Stimulated activated memory B cell treated with anti-CD40 and anti-IgM and Interleukin-4, amounts not matched to agents 10 μg/mL and 1 μg/mL and 100 μg/mL, for 72 hours (primary cell): ENCODE data around the gene LYVE1.
A peak's percentile ranks its signal among the peaks of the same experiment; 100 is the strongest.

Experiments used
- ATAC-seq: fragments of 150-1000 bp; cut with Tn5 transposase; 2 replicates; pipeline ENCODE4 v1.10.0; 2021
- H3K27ac Mint-ChIP-seq: one replicate; pipeline ENCODE4 v1.8.0; 2022; ENCODE audit warnings: mild to moderate bottlenecking, mixed read lengths
- H3K27me3 Mint-ChIP-seq: one replicate; pipeline ENCODE4 v1.8.0; 2022; ENCODE audit warnings: mixed read lengths
- H3K36me3 Mint-ChIP-seq: one replicate; pipeline ENCODE4 v1.8.0; 2022; ENCODE audit warnings: mixed read lengths
- H3K4me1 Mint-ChIP-seq: one replicate; pipeline ENCODE4 v1.8.0; 2022; ENCODE audit warnings: mixed read lengths
- H3K4me3 Mint-ChIP-seq: one replicate; pipeline ENCODE4 v1.8.0; 2022; ENCODE audit warnings: mild to moderate bottlenecking, moderate library complexity, mixed read lengths
- H3K9me3 Mint-ChIP-seq: one replicate; pipeline ENCODE4 v1.8.0; 2022; ENCODE audit warnings: mixed read lengths

The LYVE1 gene

GRCh38 chr11:10551845-10552352 is 16.6 kb downstream of the LYVE1 start:
- Mint-ChIP-seq H3K9me3 (peaks cover 3% of the 10 kb centered on the region), H3K4me1 (peaks cover 35% of the 10 kb centered on the region), H3K4me3 (no peak overlapping the region), H3K27ac (no peak overlapping the region), H3K36me3 (peaks cover 11% of the 10 kb centered on the region), H3K27me3 (no peaks in the 10 kb centered on the region)
- no peak for ATAC-seq

DNA sequence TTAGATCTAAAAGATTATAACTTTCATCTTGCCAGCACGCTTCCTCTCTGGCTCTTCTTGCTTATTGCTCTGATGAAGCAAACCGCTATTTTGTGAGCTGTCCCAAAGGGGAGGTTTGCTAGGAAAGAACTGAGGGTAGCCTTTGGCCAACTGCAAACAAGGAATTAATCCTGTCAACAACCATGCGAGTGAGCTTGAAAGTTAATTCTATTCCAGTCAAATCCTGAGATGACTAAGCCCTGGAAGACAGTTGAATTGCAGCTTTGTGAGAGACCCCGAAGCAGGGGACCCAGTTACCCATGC is 17.2 kb downstream of the LYVE1 start:
- H3K4me1 Mint-ChIP-seq: peaks cover 28% of the 10 kb centered on the region
- ATAC-seq: no peak
- peaks cover 3% of the 10 kb centered on the region for H3K9me3 Mint-ChIP-seq
- peaks cover 11% of the 10 kb centered on the region for H3K36me3 Mint-ChIP-seq
- no peak overlapping the region for H3K4me3 Mint-ChIP-seq
- H3K27me3 Mint-ChIP-seq: no peaks in the 10 kb centered on the region
- H3K27ac Mint-ChIP-seq: no peak overlapping the region

GRCh38 chr11:10550503-10551289 is 17.8 kb downstream of the LYVE1 start:
- H3K36me3 Mint-ChIP-seq: peaks cover 11% of the 10 kb centered on the region
- H3K9me3 Mint-ChIP-seq: peaks cover 3% of the 10 kb centered on the region
- H3K27ac Mint-ChIP-seq: no peak overlapping the region
- no peaks in the 10 kb centered on the region for H3K27me3 Mint-ChIP-seq
- H3K4me3 Mint-ChIP-seq: no peak overlapping the region
- peaks cover 27% of the 10 kb centered on the region for H3K4me1 Mint-ChIP-seq
- ATAC-seq: no peak

DNA sequence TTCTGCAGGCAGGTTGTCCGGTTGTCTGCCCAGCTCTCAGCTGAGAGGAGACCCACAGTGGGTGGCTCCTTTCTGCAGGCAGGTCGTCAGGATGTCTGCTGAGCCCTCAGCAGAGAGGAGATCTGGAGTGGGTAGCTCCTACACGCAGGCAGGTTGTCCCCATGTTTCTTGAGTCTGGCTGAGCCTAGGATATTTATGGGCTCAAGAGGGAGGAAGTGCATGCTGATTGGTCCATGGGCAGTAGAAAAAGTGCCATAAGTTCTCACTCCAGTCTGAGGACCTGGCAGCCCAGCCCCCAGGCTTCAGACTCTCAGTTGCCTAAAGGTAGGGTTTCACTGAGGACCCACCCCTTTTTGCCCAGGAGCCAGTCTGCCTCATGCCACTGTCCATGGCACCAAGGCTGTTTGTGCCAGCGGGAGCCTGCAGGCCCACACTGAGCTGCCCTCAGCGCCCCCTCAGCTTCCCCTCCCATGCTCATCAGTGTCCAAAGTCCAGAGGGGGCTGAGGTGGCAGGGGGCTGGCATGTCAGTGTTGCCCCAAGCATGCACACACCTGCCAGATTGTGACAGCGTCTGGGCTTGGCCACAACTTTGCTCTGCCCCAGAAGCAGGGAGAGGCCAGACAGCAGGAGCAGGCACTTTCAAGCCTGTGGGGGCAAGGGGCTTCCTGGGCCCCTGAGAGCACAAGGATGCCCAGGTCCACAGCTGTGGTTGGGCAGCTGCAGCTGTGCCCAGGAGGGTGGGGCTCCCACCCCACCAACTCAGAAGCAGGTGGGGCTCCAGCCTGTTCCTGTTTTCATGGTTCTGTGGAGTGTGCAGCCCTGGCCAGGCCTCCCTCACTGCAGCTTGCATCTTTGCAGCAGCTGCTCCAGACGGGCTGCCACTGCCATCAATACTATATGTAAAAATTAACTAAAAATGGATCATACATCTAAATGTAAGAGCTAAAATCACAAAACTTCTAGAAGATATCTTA is 23.7 kb downstream of the LYVE1 start:
- peaks cover 38% of the 10 kb centered on the region for H3K4me1 Mint-ChIP-seq
- peak overlapping the region; percentile 26 for H3K4me3 Mint-ChIP-seq
- no peaks in the 10 kb centered on the region for H3K27me3 Mint-ChIP-seq
- ATAC-seq: peak; percentile 75
- H3K36me3 Mint-ChIP-seq: peaks cover 8% of the 10 kb centered on the region
- H3K9me3 Mint-ChIP-seq: no peaks in the 10 kb centered on the region
- peak overlapping the region; percentile 80 for H3K27ac Mint-ChIP-seq

- H3K4me3 Mint-ChIP-seq: no peak overlapping the region
- H3K4me1 Mint-ChIP-seq: peaks cover 46% of the 10 kb centered on the region
- H3K27ac Mint-ChIP-seq: peak overlapping the region; percentile 80
- no peak for ATAC-seq
- peaks cover 8% of the 10 kb centered on the region for H3K36me3 Mint-ChIP-seq
- no peaks in the 10 kb centered on the region for H3K9me3 Mint-ChIP-seq
- no peaks in the 10 kb centered on the region for H3K27me3 Mint-ChIP-seq
These were observed 24.7 kb downstream of the LYVE1 start for GRCh38 chr11:10543782-10544181.

DNA sequence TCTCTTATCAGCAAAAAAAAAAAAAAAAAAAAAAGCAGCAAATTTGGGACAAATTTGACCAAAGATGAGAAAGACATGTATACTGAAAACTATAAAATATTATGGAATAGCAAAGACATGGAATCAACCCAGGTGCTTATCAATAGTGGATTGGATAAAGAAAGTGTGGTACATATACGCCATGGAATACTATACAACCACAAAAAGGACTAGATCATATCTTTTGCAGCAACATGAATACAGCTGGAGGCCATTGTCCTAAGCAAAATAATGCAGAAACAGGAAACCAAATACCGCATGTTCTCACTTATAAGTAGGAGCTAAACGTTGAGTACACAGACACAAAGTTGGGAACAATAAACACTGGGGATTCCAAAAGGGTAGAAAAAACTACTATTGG is 25.7 kb downstream of the LYVE1 start:
- Mint-ChIP-seq H3K9me3 (no peaks in the 10 kb centered on the region), H3K27me3 (no peaks in the 10 kb centered on the region), H3K36me3 (peaks cover 8% of the 10 kb centered on the region), H3K4me1 (peaks cover 47% of the 10 kb centered on the region), H3K4me3 (no peak overlapping the region), H3K27ac (peak overlapping the region; percentile 44)
- ATAC-seq: no peak

DNA sequence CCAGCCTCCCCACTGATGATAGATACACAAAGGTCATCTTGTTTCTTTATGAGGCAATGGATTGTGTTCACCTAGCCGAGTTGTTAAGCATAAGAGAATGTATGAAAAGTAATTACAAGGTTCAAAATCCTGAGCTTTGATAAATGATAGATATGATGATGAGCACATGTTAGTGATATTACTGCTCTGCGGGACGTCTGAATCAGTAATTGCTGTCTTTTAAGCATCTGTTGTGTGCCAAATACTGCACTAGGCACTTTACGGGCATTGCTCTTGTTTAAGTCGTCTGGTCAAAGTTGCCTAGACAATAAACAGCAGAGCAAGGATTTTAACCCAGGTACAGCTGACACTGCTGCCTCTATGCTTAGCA is 26.9 kb downstream of the LYVE1 start:
- peaks cover 57% of the 10 kb centered on the region for H3K4me1 Mint-ChIP-seq
- peak overlapping the region; percentile 92 for H3K4me3 Mint-ChIP-seq
- H3K36me3 Mint-ChIP-seq: peaks cover 8% of the 10 kb centered on the region
- H3K27ac Mint-ChIP-seq: peak overlapping the region; percentile 96
- no peak for ATAC-seq
- no peaks in the 10 kb centered on the region for H3K27me3 Mint-ChIP-seq
- H3K9me3 Mint-ChIP-seq: no peaks in the 10 kb centered on the region

GRCh38 chr11:10540915-10541560 is 27.4 kb downstream of the LYVE1 start, which contains the start of gene RNF141:
TSS of gene RNF141 (minus strand) at chr11:10541187. CDS start at chr11:10534158, 7,029 bp downstream.
- H3K4me1 Mint-ChIP-seq: peaks cover 62% of the 10 kb centered on the region
- ATAC-seq: peak; percentile 98
- H3K9me3 Mint-ChIP-seq: no peaks in the 10 kb centered on the region
- H3K36me3 Mint-ChIP-seq: peaks cover 8% of the 10 kb centered on the region
- H3K27me3 Mint-ChIP-seq: no peaks in the 10 kb centered on the region
- H3K4me3 Mint-ChIP-seq: peak within 1 kb of the TSS; percentile 92
- H3K27ac Mint-ChIP-seq: peak within 1 kb of the TSS; percentile 96

- H3K27me3 Mint-ChIP-seq: no peaks in the 10 kb centered on the region
- peaks cover 8% of the 10 kb centered on the region for H3K36me3 Mint-ChIP-seq
- H3K4me3 Mint-ChIP-seq: peak overlapping the region; percentile 92
- peaks cover 62% of the 10 kb centered on the region for H3K4me1 Mint-ChIP-seq
- no peaks in the 10 kb centered on the region for H3K9me3 Mint-ChIP-seq
- peak overlapping the region; percentile 96 for H3K27ac Mint-ChIP-seq
- ATAC-seq: peak; percentile 21
These were observed 27.9 kb downstream of the LYVE1 start for GRCh38 chr11:10540546-10540914.

GRCh38 chr11:10539339-10539738 is 29.1 kb downstream of the LYVE1 start:
- Mint-ChIP-seq H3K36me3 (peaks cover 8% of the 10 kb centered on the region), H3K27me3 (no peaks in the 10 kb centered on the region), H3K9me3 (no peaks in the 10 kb centered on the region), H3K4me1 (peaks cover 56% of the 10 kb centered on the region), H3K4me3 (peak overlapping the region; percentile 92), H3K27ac (peak overlapping the region; percentile 96)
- no peak for ATAC-seq

DNA sequence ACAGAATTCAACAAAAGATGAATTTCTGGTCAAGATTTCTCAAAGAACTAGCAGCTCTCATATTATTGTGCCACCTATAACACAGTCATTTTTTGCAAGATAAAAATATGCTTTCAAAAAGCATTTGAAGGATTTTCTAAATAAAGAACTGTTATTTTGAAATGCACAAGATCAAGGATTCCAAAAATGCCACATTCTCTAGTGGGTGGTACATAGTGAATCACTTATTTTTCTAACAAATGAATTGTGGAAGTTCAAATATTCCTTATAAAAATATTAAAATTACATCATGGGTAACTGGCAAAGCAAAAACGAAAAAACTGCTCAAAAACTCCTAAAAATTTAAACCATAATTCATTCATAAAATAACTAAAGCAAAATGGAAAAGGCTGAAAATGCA is 29.5 kb downstream of the LYVE1 start:
- no peaks in the 10 kb centered on the region for H3K27me3 Mint-ChIP-seq
- H3K36me3 Mint-ChIP-seq: peaks cover 10% of the 10 kb centered on the region
- H3K27ac Mint-ChIP-seq: no peak overlapping the region
- H3K4me3 Mint-ChIP-seq: no peak overlapping the region
- peaks cover 57% of the 10 kb centered on the region for H3K4me1 Mint-ChIP-seq
- no peaks in the 10 kb centered on the region for H3K9me3 Mint-ChIP-seq
- ATAC-seq: no peak

DNA sequence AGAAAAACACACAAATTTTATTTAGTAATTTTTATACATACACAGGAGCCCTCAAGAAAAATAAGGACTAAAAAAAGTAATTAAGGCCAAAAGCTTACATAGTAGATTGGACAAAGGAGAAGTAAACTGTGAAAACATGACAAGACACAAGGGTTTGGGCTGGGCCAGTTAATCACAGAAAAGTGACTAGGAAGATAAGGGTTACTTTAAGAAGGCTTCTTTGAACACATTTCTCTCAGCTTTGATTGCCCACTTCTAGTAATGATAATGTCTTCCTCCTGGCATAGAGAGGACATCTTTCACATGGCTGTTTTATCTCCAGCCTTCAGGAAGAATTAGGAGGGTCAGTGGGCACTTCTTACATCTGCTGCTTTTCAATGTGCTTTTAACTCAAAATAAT is 30.9 kb downstream of the LYVE1 start:
- no peaks in the 10 kb centered on the region for H3K9me3 Mint-ChIP-seq
- ATAC-seq: no peak
- H3K27ac Mint-ChIP-seq: peak overlapping the region; percentile 79
- H3K27me3 Mint-ChIP-seq: no peaks in the 10 kb centered on the region
- H3K4me3 Mint-ChIP-seq: no peak overlapping the region
- H3K36me3 Mint-ChIP-seq: peaks cover 12% of the 10 kb centered on the region
- H3K4me1 Mint-ChIP-seq: peaks cover 62% of the 10 kb centered on the region

- H3K27me3 Mint-ChIP-seq: no peaks in the 10 kb centered on the region
- no peak overlapping the region for H3K27ac Mint-ChIP-seq
- no peaks in the 10 kb centered on the region for H3K9me3 Mint-ChIP-seq
- peaks cover 25% of the 10 kb centered on the region for H3K36me3 Mint-ChIP-seq
- no peak overlapping the region for H3K4me3 Mint-ChIP-seq
- H3K4me1 Mint-ChIP-seq: peaks cover 44% of the 10 kb centered on the region
- no peak for ATAC-seq
These were observed 34.1 kb downstream of the LYVE1 start for GRCh38 chr11:10534316-10534715.

DNA sequence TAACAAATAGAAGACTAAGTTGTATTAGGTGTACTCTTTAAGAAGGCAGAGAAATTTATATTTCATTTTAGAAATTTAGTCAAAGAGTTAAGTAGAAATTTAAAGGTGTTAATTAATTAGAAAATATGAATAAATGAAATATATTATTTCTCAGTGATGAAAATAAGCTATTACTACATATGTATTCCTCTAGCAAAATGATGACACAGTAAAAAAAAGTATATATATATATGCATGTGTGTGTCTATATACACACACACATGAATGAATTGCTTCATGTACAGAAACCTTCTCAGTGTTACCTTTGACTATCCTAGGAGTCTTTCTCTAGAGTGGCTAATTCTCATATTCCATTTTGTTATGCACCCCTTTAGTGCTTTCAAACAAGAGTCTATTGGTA is 35.1 kb downstream of the LYVE1 start:
- no peaks in the 10 kb centered on the region for H3K9me3 Mint-ChIP-seq
- H3K4me3 Mint-ChIP-seq: no peak overlapping the region
- H3K27ac Mint-ChIP-seq: no peak overlapping the region
- H3K4me1 Mint-ChIP-seq: peaks cover 36% of the 10 kb centered on the region
- no peak for ATAC-seq
- peaks cover 32% of the 10 kb centered on the region for H3K36me3 Mint-ChIP-seq
- H3K27me3 Mint-ChIP-seq: no peaks in the 10 kb centered on the region

DNA sequence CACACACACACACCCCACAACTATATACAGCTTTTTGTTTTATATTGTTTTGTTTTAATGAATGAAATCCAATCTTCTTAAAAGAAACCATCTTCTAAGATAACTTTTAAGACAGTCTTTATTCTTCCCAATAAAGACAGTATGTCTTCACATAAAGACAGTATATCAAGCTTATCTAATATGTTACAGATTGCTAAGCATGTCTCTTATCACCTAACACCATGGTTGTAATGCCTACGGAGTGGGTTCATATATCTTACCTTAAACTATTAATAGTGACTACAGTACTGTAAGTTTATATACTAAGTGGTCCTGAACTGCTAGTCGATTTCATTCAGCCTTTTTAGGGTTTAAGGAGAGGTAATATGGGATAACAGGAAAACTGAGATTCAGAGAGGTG is 35.9 kb downstream of the LYVE1 start:
- no peak overlapping the region for H3K4me3 Mint-ChIP-seq
- no peak overlapping the region for H3K27ac Mint-ChIP-seq
- ATAC-seq: no peak
- H3K4me1 Mint-ChIP-seq: peaks cover 31% of the 10 kb centered on the region
- peaks cover 32% of the 10 kb centered on the region for H3K36me3 Mint-ChIP-seq
- no peaks in the 10 kb centered on the region for H3K9me3 Mint-ChIP-seq
- H3K27me3 Mint-ChIP-seq: no peaks in the 10 kb centered on the region
